Karpas-422 (cell line): ENCODE data around the gene TUFT1. TPM values are rescaled to one million over a fixed set of nuclear protein-coding genes. Genes with fewer than 3 reads are reported as not detected.
"Not testable (repeated sequence)": the region's sequence is repeated elsewhere in the genome, so short reads cannot be mapped to it uniquely, and the experiment has no call there.

Source experiments
- DNase-seq: peaks from one replicate; pipeline ENCODE4 v3.0.0-alpha.2; 2015
- H2AFZ ChIP-seq: fragments of 200-600 bp; sonication (generic); 2 replicates; pipeline ENCODE4 v1.6.1; 2014; ENCODE audit warnings: antibody characterized with exemption, low read length, mixed read lengths
- H3K27ac ChIP-seq: fragments of 200-600 bp; sonication (generic); 2 replicates; pipeline ENCODE4 v1.5.1; 2014; ENCODE audit warnings: mild to moderate bottlenecking, low read length, moderate library complexity
- H3K27me3 ChIP-seq: fragments of 200-600 bp; sonication (generic); 2 replicates; pipeline ENCODE4 v1.6.1; 2014; ENCODE audit warnings: low read length, mixed read lengths
- H3K36me3 ChIP-seq: fragments of 200-600 bp; sonication (generic); 2 replicates; pipeline ENCODE4 v1.6.1; 2014; ENCODE audit warnings: low read length, mixed read lengths; ENCODE audit not compliant: insufficient read depth
- H3K4me1 ChIP-seq: fragments of 200-600 bp; sonication (generic); 2 replicates; pipeline ENCODE4 v1.6.1; 2014; ENCODE audit warnings: mild to moderate bottlenecking, low read length, mixed read lengths
- H3K4me2 ChIP-seq: fragments of 200-600 bp; sonication (generic); 2 replicates; pipeline ENCODE4 v1.6.1; 2014; ENCODE audit warnings: low read length, low read depth, mild to moderate bottlenecking; ENCODE audit not compliant: poor library complexity, severe bottlenecking
- H3K4me3 ChIP-seq: fragments of 200-600 bp; sonication (generic); 2 replicates; pipeline ENCODE4 v1.5.1; 2014; ENCODE audit warnings: mild to moderate bottlenecking, antibody characterized with exemption, low read length, mixed read lengths
- H3K79me2 ChIP-seq: fragments of 200-600 bp; sonication (generic); 2 replicates; pipeline ENCODE4 v1.6.1; 2014; ENCODE audit warnings: mild to moderate bottlenecking, low read length, mixed read lengths
- H3K9ac ChIP-seq: fragments of 200-600 bp; sonication (generic); 2 replicates; pipeline ENCODE4 v1.6.0; 2014; ENCODE audit warnings: low read length
- H3K9me2 ChIP-seq: fragments of 200-600 bp; sonication (generic), shearing (Covaris generic); replicated peaks from 2 replicates; pipeline ENCODE4 v1.6.0; 2014; ENCODE audit warnings: mild to moderate bottlenecking, low read length, moderate library complexity; ENCODE audit not compliant: insufficient read depth
- H3K9me3 ChIP-seq: fragments of 300-700, 200-600 bp; sonication (generic); 2 replicates; pipeline ENCODE4 v1.6.1; 2014; ENCODE audit warnings: low read length, mixed read lengths
- H4K20me1 ChIP-seq: fragments of 200-600 bp; sonication (generic); 2 replicates; pipeline ENCODE4 v1.6.1; 2014; ENCODE audit warnings: mild to moderate bottlenecking, antibody characterized with exemption, low read length, low read depth; ENCODE audit not compliant: insufficient read depth
- total RNA-seq: library from RNA; depleted of rRNA; stranded (reverse); fragments of >200 nt; shearing (Covaris generic); gene quantifications from 2 replicates; pipeline ENCODE4 v1.2.3, GENCODE V29; 2014; ENCODE audit warnings: low replicate concordance

Gene TUFT1
- total RNA-seq, 1 experiment from 2014 or later: not detected

- H3K79me2 ChIP-seq: no peaks in the 10 kb centered on the region
- no peak overlapping the region for H3K4me2 ChIP-seq
Measured at GRCh38 chr1:151516031-151516511, 24.0 kb upstream of the TUFT1 start.

DNA sequence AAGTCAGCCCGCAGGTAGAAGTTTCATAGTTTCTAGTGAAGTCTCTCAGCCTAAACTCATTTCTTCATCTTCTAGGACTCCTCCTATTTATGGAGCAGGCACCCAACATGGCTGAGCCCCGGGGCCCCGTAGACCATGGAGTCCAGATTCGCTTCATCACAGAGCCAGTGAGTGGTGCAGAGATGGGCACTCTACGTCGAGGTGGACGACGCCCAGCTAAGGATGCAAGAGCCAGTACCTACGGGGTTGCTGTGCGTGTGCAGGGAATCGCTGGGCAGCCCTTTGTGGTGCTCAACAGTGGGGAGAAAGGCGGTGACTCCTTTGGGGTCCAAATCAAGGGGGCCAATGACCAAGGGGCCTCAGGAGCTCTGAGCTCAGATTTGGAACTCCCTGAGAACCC lies 21.7 kb upstream of the TUFT1 start:
- Histone ChIP-seq H3K27ac (no peak overlapping the region), H3K27me3 (no peaks in the 10 kb centered on the region), H2AFZ (no peak overlapping the region), H3K36me3 (no peaks in the 10 kb centered on the region), H3K4me1 (no peaks in the 10 kb centered on the region), H3K9me2 (no peaks in the 10 kb centered on the region), H4K20me1 (no peaks in the 10 kb centered on the region), H3K9ac (no peak overlapping the region), H3K79me2 (no peaks in the 10 kb centered on the region), H3K4me3 (no peak overlapping the region), H3K9me3 (no peaks in the 10 kb centered on the region), H3K4me2 (no peak overlapping the region)
- no peak for DNase-seq

More at GRCh38 chr1:151516031-151516511, 24.0 kb upstream of the TUFT1 start:
- H3K4me3 ChIP-seq: no peak overlapping the region
- H3K9ac ChIP-seq: no peak overlapping the region
- no peaks in the 10 kb centered on the region for H3K9me3 ChIP-seq
- H3K36me3 ChIP-seq: no peaks in the 10 kb centered on the region
- no peaks in the 10 kb centered on the region for H3K27me3 ChIP-seq
- H2AFZ ChIP-seq: no peak overlapping the region
- no peaks in the 10 kb centered on the region for H4K20me1 ChIP-seq
- DNase-seq: no peak
- no peak overlapping the region for H3K27ac ChIP-seq
- H3K9me2 ChIP-seq: no peaks in the 10 kb centered on the region
- H3K4me1 ChIP-seq: peaks cover 13% of the 10 kb centered on the region

DNA sequence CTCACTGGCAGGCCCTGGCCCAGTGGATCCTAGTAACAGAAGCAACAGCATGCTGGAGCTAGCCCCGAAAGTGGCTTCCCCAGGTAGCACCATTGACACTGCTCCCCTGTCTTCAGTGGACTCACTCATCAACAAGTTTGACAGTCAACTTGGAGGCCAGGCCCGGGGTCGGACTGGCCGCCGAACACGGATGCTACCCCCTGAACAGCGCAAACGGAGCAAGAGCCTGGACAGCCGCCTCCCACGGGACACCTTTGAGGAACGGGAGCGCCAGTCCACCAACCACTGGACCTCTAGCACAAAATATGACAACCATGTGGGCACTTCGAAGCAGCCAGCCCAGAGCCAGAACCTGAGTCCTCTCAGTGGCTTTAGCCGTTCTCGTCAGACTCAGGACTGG lies 21.2 kb upstream of the TUFT1 start:
- Histone ChIP-seq H3K27me3 (no peaks in the 10 kb centered on the region), H3K4me1 (no peaks in the 10 kb centered on the region), H3K36me3 (no peaks in the 10 kb centered on the region), H4K20me1 (no peaks in the 10 kb centered on the region), H3K9me3 (no peaks in the 10 kb centered on the region), H2AFZ (no peak overlapping the region), H3K79me2 (no peaks in the 10 kb centered on the region), H3K27ac (no peak overlapping the region), H3K9me2 (no peaks in the 10 kb centered on the region), H3K4me3 (no peak overlapping the region), H3K4me2 (no peak overlapping the region), H3K9ac (no peak overlapping the region)
- no peak for DNase-seq

DNA sequence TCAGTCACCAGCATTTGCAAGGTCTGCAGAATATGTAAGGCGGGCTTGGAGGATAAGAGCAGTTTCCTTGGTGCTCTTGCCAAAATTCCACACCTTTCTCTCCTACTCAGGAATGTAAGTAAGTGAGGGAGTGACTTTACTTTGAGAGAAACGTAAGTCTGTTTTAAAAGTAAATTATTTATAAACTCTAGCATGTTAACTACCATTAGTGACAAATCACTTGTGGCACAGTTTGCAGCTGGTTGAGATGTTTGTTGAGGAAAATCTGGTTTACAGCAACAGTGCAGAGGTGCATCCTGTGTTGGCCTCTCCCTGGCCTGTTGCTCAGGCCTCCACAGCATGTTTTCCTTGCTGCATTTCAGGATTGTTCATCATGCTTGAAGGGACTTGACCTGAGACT lies 20.4 kb upstream of the TUFT1 start:
- Histone ChIP-seq H3K4me3 (no peak overlapping the region), H3K9me2 (no peaks in the 10 kb centered on the region), H3K27me3 (no peaks in the 10 kb centered on the region), H3K27ac (no peak overlapping the region), H3K36me3 (no peaks in the 10 kb centered on the region), H3K9me3 (no peaks in the 10 kb centered on the region), H3K4me2 (no peak overlapping the region), H4K20me1 (no peaks in the 10 kb centered on the region), H3K4me1 (no peaks in the 10 kb centered on the region), H2AFZ (no peak overlapping the region), H3K79me2 (no peaks in the 10 kb centered on the region), H3K9ac (no peak overlapping the region)
- DNase-seq: no peak

GRCh38 chr1:151520359-151520758 lies 19.8 kb upstream of the TUFT1 start:
- no peak overlapping the region for H3K4me2 ChIP-seq
- no peaks in the 10 kb centered on the region for H3K36me3 ChIP-seq
- H4K20me1 ChIP-seq: no peaks in the 10 kb centered on the region
- no peaks in the 10 kb centered on the region for H3K9me2 ChIP-seq
- H3K9ac ChIP-seq: no peak overlapping the region
- no peaks in the 10 kb centered on the region for H3K27me3 ChIP-seq
- no peak overlapping the region for H3K4me3 ChIP-seq
- no peak overlapping the region for H3K27ac ChIP-seq
- DNase-seq: no peak
- H3K9me3 ChIP-seq: no peaks in the 10 kb centered on the region
- H3K79me2 ChIP-seq: no peaks in the 10 kb centered on the region
- H2AFZ ChIP-seq: no peak overlapping the region
- no peaks in the 10 kb centered on the region for H3K4me1 ChIP-seq

DNA sequence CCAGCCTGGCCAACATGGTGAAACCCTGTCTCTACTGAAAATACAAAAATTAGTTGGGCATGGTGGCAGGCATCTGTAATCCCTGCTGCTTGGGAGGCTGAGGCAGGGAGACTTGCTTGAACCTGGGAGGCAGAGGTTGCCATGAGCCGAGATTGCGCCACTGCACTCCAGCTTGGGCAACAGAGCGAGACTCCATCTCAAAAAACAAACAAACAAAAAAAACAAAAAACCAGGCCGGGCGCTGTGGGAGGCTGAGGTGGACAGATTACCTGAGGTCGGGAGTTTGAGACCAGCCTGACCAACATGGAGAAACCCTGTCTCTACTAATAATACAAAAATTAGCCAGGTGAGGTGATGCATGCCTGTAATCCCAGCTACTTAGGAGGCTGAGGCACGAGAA lies 17.7 kb upstream of the TUFT1 start:
- not testable (repeated sequence) for H3K27me3 ChIP-seq, DNase-seq, H3K4me3 ChIP-seq, H3K9me3 ChIP-seq, H3K79me2 ChIP-seq, H4K20me1 ChIP-seq, H3K36me3 ChIP-seq, H3K4me2 ChIP-seq, H2AFZ ChIP-seq, H3K9ac ChIP-seq, H3K27ac ChIP-seq, H3K4me1 ChIP-seq, H3K9me2 ChIP-seq

DNA sequence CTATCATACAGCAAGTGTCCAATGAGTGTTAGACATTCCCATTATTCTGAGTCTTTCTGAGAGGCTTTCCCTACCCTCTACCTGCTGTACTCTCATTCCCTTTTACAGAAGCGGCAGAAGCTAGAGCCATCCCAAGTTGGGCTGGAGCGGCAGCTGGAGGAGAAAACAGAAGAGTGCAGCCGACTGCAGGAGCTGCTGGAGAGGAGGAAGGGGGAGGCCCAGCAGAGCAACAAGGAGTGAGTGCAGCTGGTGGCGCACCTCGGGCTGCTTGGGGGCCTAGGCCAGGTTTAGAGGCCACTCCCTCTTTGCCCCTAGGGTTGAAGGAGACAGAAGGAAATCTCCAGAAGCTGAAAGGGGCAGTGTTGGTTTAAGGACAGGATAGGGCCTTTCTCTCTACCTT lies 16.8 kb upstream of the TUFT1 start:
- no peaks in the 10 kb centered on the region for H3K79me2 ChIP-seq
- H3K9me3 ChIP-seq: no peaks in the 10 kb centered on the region
- H3K36me3 ChIP-seq: no peaks in the 10 kb centered on the region
- no peak overlapping the region for H2AFZ ChIP-seq
- no peaks in the 10 kb centered on the region for H3K27me3 ChIP-seq
- DNase-seq: no peak
- H3K9me2 ChIP-seq: no peaks in the 10 kb centered on the region
- no peaks in the 10 kb centered on the region for H4K20me1 ChIP-seq
- no peak overlapping the region for H3K4me2 ChIP-seq
- no peak overlapping the region for H3K27ac ChIP-seq
- H3K9ac ChIP-seq: no peak overlapping the region
- H3K4me1 ChIP-seq: no peaks in the 10 kb centered on the region
- no peak overlapping the region for H3K4me3 ChIP-seq

DNA sequence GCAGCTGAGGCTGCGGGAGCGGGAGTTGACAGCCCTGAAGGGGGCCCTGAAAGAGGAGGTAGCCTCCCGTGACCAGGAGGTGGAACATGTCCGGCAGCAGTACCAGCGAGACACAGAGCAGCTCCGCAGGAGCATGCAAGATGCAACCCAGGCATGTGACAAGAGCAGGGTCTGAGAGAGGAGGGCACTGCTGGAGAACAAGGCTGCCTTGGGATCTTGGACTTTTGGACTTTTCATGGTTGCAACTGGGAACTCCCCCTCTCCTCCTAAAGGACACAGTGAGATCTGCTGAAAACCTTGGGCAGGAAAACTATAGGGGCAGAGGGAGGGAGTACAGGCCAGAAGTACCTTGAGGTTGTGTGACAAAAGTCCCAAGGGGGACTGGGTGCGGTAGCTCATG lies 15.4 kb upstream of the TUFT1 start:
- Histone ChIP-seq H3K4me2 (no peak overlapping the region), H3K4me3 (no peak overlapping the region), H3K79me2 (no peaks in the 10 kb centered on the region), H3K9me2 (no peaks in the 10 kb centered on the region), H3K36me3 (no peaks in the 10 kb centered on the region), H3K27ac (no peak overlapping the region), H3K27me3 (no peaks in the 10 kb centered on the region), H2AFZ (no peak overlapping the region), H3K9ac (no peak overlapping the region), H4K20me1 (no peaks in the 10 kb centered on the region), H3K9me3 (no peaks in the 10 kb centered on the region), H3K4me1 (no peaks in the 10 kb centered on the region)
- DNase-seq: no peak
